GM10248 (cell line): Measurements from ENCODE around the gene PALLD.
A peak's percentile ranks its signal among the peaks of the same experiment; 100 is the strongest.

Experiments used
- CTCF ChIA-PET: fragments of 300-600 bp; sonication (Branson Sonifier 250); formaldehyde crosslinking; extraction: SDS; loops from one replicate; lab custom pipeline; 2021; ENCODE audit warnings: antibody characterized with exemption; lab: Yijun Ruan, JAX
- POLR2A ChIA-PET: fragments of 350-650 bp; sonication (Branson Sonifier 250); formaldehyde crosslinking; extraction: SDS; loops from one replicate; lab custom pipeline; 2020; ENCODE audit warnings: antibody characterized with exemption; lab: Yijun Ruan, JAX
- DNase-seq: peaks from one replicate; pipeline ENCODE4 v3.0.0; 2012; ENCODE audit errors: extremely low spot score
- TF ChIP-seq, protein P1 (sequence below): IDR thresholded peaks from 2 replicates; pipeline ENCODE4 v1.5.1; 2012; ENCODE audit warnings: mild to moderate bottlenecking, low read depth; ENCODE audit errors: extremely low read depth, missing control alignments, control extremely low read depth

The PALLD gene

DNA sequence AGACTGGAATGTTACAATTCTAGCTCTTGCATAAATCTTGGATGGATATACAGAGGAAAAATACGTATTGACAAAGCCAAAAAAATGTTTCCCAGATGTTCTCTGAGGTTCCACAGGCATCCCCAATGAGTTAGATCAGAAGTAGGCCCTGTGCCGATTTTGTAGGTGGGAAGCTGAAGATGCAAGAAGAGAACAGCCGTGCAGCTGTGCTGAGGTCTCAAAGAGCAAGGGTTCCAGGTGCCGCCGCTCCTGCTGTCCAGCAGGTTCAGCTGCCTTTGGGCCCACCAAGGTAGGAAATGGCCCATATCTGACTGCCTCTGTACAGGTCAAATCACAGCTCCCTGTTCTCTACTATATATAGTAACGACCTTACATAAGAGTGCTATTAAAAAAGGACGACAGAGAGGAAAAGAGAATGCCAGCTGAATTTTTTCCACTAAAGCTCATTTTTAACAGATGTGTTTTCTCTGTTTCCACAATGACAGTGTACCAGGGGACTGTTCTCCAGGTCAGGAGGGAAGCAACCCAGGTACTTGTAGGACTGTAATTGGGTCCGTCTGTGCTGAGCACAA lies 357.6 kb downstream of the PALLD start:
- ChIA-PET POLR2A (no interaction called here), CTCF (no interaction called here)
- TF ChIP-seq, protein P1, sequence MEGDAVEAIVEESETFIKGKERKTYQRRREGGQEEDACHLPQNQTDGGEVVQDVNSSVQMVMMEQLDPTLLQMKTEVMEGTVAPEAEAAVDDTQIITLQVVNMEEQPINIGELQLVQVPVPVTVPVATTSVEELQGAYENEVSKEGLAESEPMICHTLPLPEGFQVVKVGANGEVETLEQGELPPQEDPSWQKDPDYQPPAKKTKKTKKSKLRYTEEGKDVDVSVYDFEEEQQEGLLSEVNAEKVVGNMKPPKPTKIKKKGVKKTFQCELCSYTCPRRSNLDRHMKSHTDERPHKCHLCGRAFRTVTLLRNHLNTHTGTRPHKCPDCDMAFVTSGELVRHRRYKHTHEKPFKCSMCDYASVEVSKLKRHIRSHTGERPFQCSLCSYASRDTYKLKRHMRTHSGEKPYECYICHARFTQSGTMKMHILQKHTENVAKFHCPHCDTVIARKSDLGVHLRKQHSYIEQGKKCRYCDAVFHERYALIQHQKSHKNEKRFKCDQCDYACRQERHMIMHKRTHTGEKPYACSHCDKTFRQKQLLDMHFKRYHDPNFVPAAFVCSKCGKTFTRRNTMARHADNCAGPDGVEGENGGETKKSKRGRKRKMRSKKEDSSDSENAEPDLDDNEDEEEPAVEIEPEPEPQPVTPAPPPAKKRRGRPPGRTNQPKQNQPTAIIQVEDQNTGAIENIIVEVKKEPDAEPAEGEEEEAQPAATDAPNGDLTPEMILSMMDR = no peak
- no peak for DNase-seq

DNA sequence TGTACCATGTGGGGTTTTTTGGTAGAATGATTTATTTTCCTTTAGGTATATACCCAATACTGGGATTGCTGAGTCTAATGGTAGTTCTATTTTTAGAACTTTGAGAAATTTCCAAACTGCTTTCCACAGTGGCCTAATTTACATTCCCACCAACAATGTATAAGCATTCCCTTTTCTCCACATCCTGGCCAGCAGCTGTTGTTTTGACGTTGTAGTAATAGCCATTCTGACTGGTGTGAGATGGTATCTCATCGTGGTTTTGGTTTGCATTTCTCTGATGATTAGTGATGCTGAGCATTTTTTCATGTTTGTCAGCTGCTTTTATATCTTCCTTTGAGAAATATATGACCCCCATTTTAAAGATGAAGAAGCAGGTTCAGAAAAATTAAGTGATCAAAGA lies 359.5 kb downstream of the PALLD start:
- ChIA-PET CTCF (interaction anchor here (2.3 kb wide), 1 partner anchor 15 kb away, joined by 5 read pairs; no protein-coding TSS in a partner anchor), POLR2A (no interaction called here)
- TF ChIP-seq, protein P1 = no peak
- no peak for DNase-seq

DNA sequence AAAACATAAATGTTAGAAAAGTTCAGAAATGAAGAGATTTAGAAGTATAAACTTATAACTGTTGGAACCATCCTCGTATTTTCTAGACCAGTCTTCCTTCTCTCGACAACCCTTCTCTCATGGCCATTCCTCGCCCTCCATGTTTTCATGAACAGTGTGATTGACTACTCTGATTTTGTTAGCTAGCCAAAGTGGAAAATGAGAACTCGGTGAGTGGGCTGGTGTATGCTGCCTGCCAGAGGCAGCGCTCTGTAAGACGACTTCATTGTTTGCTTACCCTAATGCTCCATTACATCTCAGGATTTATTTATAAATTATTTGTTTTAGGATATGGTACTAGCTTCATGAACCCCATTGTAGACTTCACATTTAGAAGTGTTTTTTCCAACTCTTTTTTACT lies 360.2 kb downstream of the PALLD start:
- no peak for DNase-seq
- CTCF ChIA-PET = interaction anchor here (1.3 to 2.3 kb wide), 2 partner anchors 8 to 14 kb away, joined by 3 to 5 read pairs; no protein-coding TSS in a partner anchor
- TF ChIP-seq, protein P1 = no peak
- POLR2A ChIA-PET = no interaction called here

DNA sequence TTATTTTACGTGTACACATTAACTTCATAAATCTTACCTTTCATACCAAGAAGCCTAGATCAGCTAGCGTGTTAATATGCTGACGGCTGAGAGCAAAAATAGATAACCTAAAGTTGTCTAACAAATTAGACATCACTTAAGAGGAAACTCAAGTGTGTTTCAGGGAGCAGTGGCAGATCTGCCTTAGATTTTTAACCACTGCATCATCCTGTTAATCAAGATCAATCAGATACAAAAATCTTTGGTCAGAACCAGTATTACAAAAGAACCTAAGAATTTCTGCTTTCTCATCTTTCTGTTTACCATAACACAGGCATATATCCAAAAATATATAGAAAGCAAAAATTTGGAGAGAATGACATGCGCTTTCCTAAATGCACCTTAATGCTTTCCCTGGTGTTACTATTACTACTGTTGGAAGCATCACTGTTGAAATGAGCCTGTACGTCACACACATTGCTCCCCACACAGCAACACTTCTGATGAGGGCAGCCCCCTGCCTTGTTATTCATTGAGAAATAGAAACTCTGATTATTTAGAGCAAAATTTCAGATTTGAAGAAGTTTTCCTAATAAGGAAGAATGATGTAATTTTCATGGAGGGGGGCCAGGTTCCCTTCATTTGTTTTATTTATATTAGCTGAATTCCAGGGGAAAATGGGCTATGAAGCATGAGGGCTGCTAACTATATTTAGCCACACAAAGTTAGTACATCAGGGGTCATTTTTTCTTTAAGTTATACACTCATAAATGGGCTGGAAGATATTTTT lies 360.9 kb downstream of the PALLD start:
- POLR2A ChIA-PET = no interaction called here
- no peak for DNase-seq
- CTCF ChIA-PET = interaction anchor here (1.3 to 2.3 kb wide), 2 partner anchors 9 to 13 kb away, joined by 3 to 5 read pairs; no protein-coding TSS in a partner anchor
- TF ChIP-seq, protein P1 = no peak

DNA sequence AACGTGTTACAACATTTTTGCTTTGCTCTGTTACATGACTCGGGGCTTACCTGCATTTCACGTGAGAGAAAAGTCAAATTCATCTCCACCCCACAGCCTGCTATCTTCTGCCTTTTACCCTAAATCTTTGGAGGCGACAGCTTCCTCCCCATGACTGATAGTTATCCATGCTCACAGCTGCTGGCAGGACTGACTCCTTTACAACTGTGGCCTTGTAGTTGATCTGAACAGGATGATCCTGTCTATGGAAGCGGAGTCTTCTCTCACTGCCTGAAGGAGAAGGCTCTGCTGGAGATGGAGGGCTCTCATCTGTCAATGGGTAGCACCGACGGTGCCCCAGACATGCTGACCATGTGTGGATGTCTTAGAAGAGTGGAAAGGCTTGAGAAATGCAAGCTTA lies 362.2 kb downstream of the PALLD start:
- POLR2A ChIA-PET = no interaction called here
- TF ChIP-seq, protein P1 = no peak
- CTCF ChIA-PET = no interaction called here
- DNase-seq = no peak

DNA sequence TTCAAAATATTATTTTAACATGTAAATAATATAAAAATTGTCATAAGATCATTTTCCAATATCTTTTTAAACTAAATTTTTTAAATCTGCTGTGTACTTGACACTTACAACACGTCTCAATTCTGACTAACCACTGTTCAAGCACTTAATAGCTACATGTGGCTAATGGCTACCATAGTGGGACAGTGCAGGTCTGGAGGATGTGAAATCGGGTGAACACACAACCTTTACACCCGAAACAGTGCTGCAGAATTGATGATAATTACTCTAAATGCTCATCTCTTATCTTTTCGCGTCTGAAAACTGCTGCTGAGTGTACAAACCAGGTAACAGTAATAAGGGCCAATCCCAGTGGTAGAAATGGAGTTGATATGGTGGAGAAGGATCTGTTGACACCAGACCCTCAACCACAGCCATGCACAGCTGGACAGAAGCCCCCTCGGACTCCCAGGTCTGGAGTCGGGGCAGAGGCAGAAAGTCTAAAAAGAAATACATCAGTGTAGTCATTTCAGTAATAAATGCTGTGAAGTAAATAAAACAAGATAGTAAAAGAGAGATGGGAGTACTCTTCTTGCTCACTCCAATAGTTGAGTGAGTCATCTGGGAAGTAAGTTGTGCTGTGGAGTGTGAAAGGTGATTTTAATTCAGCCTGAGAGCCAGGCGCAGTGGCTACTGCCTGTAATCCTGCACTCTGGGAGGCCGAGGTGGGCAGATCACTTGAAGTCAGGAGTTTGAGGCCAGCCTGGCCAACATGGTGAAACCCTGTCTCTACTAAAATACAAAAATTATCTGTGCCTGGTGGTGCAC lies 363.2 kb downstream of the PALLD start:
- POLR2A ChIA-PET = no interaction called here
- DNase-seq = peak; percentile 54
- TF ChIP-seq, protein P1 = no peak
- CTCF ChIA-PET = interaction anchor here (0.9 kb wide), 1 partner anchor 10 kb away, joined by 4 read pairs; no protein-coding TSS in a partner anchor
